ENCODE results near the gene KCNF1. TPM values are rescaled to one million over a fixed set of nuclear protein-coding genes. Genes with fewer than 3 reads are reported as not detected.
A peak's percentile ranks its signal among the peaks of the same experiment; 100 is the strongest.
"Not testable (repeated sequence)": the region's sequence is repeated elsewhere in the genome, so short reads cannot be mapped to it uniquely, and the experiment has no call there.

KCNF1 gene
- total and polyA plus RNA-seq, 2 experiments from 2014 or later, result 0.10 to 0.97 TPM

DNA sequence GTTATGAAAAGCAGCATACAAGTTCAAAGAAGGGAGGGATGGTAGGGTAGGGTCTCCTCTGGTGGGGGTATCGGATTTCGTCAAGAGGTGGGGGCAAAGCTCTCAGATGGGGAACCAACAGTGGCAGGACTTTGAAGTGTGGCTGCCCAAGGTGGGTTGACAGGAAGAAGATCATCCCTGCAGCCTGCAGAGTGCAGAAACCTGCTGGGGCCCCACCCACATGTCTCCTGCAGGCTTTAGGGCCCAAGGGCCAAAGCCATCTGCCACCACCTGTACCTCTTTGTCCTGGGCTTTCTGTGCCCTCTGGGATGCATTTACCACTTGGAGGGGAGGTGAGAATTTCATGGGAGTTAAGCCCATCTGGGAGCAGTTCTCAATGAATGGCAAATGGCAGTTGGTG lies 42.7 kb downstream of the KCNF1 start:
- no peaks in the 10 kb centered on the region for H3K36me3 ChIP-seq (ENCODE audit: low read depth)
- in situ Hi-C loops (cut with MboI), result no loop called here

DNA sequence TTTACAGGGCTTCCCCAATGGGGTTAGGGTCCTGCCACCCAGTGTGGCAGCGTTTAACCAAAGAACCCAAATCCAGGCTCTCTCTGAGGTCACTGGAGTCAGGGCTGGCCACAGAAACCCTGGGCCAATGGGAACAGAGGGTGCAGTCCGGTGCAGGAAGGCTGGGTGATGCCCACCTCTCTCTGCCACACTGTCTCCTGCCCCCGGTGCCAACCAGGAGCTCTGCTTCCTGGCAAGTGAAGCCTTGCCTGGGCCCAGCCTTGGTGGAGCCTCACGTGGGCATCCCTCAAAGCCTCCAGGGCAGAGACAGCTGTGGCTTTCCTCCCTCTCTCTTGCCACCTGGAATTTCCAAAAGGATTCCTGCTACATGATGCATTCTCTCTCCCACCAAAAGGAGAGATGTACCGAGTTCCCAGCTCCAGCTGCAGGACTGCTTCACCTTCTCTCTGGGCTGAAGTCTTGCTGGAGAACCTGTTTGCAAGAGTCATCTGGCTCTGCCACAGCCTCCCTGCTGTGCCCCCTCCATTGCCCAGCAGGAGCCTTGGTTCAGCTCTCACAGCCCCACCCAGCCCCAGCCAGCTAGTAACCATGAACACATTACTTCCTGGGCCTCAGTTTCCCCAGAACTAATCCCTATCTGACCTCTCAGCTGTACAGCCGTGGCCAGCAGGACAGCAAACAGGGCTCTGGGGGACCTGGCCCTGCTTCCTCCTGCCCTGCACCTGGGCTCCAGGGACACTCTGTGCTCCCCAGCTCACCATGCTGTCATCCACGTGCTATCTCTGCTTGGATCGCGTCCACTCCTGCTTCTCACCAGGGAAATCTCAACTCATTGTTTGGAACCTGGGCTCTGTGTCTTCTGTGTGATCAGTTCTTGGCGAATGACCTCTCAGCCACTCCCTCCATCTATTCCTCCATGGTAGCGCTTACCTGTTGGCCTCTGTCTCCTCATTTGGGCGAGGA lies 43.4 kb downstream of the KCNF1 start:
- Histone ChIP-seq H3K9me2 (ENCODE audit: insufficient read depth) (no peaks in the 10 kb centered on the region), H3K36me3 (ENCODE audit: low read depth) (no peaks in the 10 kb centered on the region), H3K9ac (no peak overlapping the region), H2AFZ (no peak overlapping the region), H3K4me2 (ENCODE audit: unreplicated experiment) (no peak overlapping the region), H3K27ac (no peak overlapping the region), H3K79me2 (ENCODE audit: insufficient read depth) (no peaks in the 10 kb centered on the region), H3K27me3 (replicated peaks; ENCODE audit: insufficient read depth) (0 out of 2 replicates have a peak, but pooled peaks cover 4% of the 10 kb centered on the region), H3K4me1 (ENCODE audit: insufficient read depth) (peaks cover 16% of the 10 kb centered on the region), H3K4me3 (no peak overlapping the region), H3K9me3 (ENCODE audit: low read depth) (no peaks in the 10 kb centered on the region), H4K20me1 (ENCODE audit: insufficient read depth) (no peaks in the 10 kb centered on the region), H3F3A (ENCODE audit: insufficient read depth) (peaks cover 10% of the 10 kb centered on the region; the same call in 1 of the 2 replicates)
- TF ChIP-seq EZH2 (IDR thresholded peaks at IDR 0.05; ENCODE audit: insufficient read depth, poor library complexity, severe bottlenecking) (no peak), EZH2phosphoT487 (IDR thresholded peaks at IDR 0.05; ENCODE audit: insufficient read depth, low read depth) (no peak)
- no peak for DNase-seq
- 62 to 67% methylated on average over 12 of the region's 12 CpGs for WGBS, 2 experiments (ENCODE audit: low coverage in 1 of 2, low lambda C conversion rate in 2 of 2, missing lambda C conversion rate in 2 of 2)
- in situ Hi-C loops (cut with MboI), result no loop called here

More for the DNA sequence above, 42.7 kb downstream of the KCNF1 start:
- Histone ChIP-seq H3K79me2 (ENCODE audit: insufficient read depth) (no peaks in the 10 kb centered on the region), H3K4me1 (ENCODE audit: insufficient read depth) (peaks cover 16% of the 10 kb centered on the region), H3K9ac (no peak overlapping the region), H3F3A (ENCODE audit: insufficient read depth) (peaks cover 10% of the 10 kb centered on the region; the same call in 1 of the 2 replicates), H2AFZ (no peak overlapping the region), H3K4me3 (no peak overlapping the region), H3K9me2 (ENCODE audit: insufficient read depth) (no peaks in the 10 kb centered on the region), H3K27me3 (replicated peaks; ENCODE audit: insufficient read depth) (0 out of 2 replicates have a peak, but pooled peaks cover 4% of the 10 kb centered on the region), H3K27ac (no peak overlapping the region), H3K9me3 (ENCODE audit: low read depth) (no peaks in the 10 kb centered on the region), H3K4me2 (ENCODE audit: unreplicated experiment) (no peak overlapping the region), H4K20me1 (ENCODE audit: insufficient read depth) (no peaks in the 10 kb centered on the region)
- no peak for DNase-seq
- TF ChIP-seq EZH2 (IDR thresholded peaks at IDR 0.05; ENCODE audit: insufficient read depth, poor library complexity, severe bottlenecking) (no peak), EZH2phosphoT487 (IDR thresholded peaks at IDR 0.05; ENCODE audit: insufficient read depth, low read depth) (no peak)
- WGBS, 2 experiments (ENCODE audit: low coverage in 1 of 2, low lambda C conversion rate in 2 of 2, missing lambda C conversion rate in 2 of 2), result 97 to 98% methylated on average over 2 of the region's 2 CpGs

DNA sequence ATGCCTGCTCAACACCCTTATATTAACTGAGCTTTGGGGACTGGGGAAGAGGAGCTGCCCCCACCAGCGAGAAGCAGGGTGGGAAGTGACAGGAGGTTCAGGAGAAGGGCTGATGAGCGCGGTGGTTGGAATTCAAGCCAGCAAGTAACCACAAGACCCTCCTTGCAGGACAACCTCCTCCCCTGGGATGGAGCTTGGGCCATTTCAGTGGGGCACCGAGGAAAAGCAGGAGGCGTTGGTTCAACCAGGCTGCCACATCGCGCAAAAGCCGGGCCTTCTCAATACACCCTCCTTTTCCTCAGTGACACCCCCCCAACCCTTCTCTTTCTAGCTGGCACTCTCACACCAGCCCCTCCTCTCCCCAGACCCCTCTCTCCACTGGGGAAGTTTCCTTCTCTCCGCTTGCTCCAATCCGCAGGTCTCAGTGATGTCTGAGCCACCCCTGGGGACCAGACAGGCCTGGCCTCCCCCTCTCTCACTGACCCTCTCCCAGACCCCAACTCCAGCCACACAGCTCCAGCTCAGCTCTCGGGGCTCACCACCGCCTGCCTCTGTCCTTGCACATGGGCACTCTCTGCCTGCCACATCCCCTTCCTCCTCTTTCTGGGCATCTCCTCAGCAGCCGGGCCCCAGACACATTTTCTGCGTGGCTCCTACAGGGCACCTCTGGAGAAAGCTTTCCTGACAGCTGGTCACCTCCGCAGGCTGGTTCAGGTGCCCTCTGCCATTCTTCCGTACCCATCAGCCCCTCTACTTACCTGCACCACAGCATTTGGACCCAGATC lies 44.5 kb downstream of the KCNF1 start:
- no peaks in the 10 kb centered on the region for H4K20me1 ChIP-seq (ENCODE audit: insufficient read depth)

DNA sequence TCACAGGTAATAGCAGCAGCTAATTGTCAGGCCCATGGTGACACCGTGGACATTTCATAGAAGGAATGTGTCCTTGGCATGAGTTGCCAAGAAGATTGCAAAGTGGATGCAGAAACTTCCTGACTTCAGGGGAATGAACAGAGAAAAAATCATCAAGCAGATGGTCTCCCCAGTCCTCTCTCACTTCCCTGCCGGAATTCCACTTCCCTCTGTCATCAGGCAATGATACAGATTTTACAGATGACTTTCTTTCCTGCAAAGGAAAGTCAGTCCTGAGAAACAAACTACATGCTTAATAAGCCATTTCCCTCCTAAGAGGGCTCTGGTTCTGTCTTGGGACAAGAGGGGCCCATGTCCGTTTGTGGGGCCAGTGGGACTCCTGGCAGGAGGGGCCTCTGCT lies 45.7 kb downstream of the KCNF1 start:
- Histone ChIP-seq H3K79me2 (ENCODE audit: insufficient read depth) (no peaks in the 10 kb centered on the region), H3K4me3 (no peak overlapping the region), H3K4me2 (ENCODE audit: unreplicated experiment) (no peak overlapping the region), H3K9me3 (ENCODE audit: low read depth) (no peaks in the 10 kb centered on the region), H3F3A (ENCODE audit: insufficient read depth) (peaks cover 10% of the 10 kb centered on the region; the same call in 1 of the 2 replicates), H3K4me1 (ENCODE audit: insufficient read depth) (peaks cover 16% of the 10 kb centered on the region), H3K27me3 (replicated peaks; ENCODE audit: insufficient read depth) (no peaks in the 10 kb centered on the region), H3K27ac (no peak overlapping the region), H2AFZ (no peak overlapping the region), H4K20me1 (ENCODE audit: insufficient read depth) (no peaks in the 10 kb centered on the region), H3K9me2 (ENCODE audit: insufficient read depth) (no peaks in the 10 kb centered on the region), H3K36me3 (ENCODE audit: low read depth) (no peaks in the 10 kb centered on the region), H3K9ac (no peak overlapping the region)
- in situ Hi-C loops (cut with MboI), result no loop called here
- peak; percentile 59 for DNase-seq
- TF ChIP-seq EZH2phosphoT487 (IDR thresholded peaks at IDR 0.05; ENCODE audit: insufficient read depth, low read depth) (no peak), EZH2 (IDR thresholded peaks at IDR 0.05; ENCODE audit: insufficient read depth, poor library complexity, severe bottlenecking) (no peak)
- 41% methylated on average over 3 of the region's 3 CpGs for WGBS, 2 experiments (ENCODE audit: low coverage in 1 of 2, low lambda C conversion rate in 2 of 2, missing lambda C conversion rate in 2 of 2)

More for the DNA sequence above, 44.5 kb downstream of the KCNF1 start:
- Histone ChIP-seq H3K9me2 (ENCODE audit: insufficient read depth) (no peaks in the 10 kb centered on the region), H3K4me1 (ENCODE audit: insufficient read depth) (peaks cover 16% of the 10 kb centered on the region), H3K4me2 (ENCODE audit: unreplicated experiment) (no peak overlapping the region), H3K27me3 (replicated peaks; ENCODE audit: insufficient read depth) (no peaks in the 10 kb centered on the region), H3K79me2 (ENCODE audit: insufficient read depth) (no peaks in the 10 kb centered on the region), H2AFZ (no peak overlapping the region), H3F3A (ENCODE audit: insufficient read depth) (peaks cover 10% of the 10 kb centered on the region; the same call in 1 of the 2 replicates), H3K9ac (no peak overlapping the region), H3K4me3 (no peak overlapping the region), H3K27ac (no peak overlapping the region), H3K36me3 (ENCODE audit: low read depth) (no peaks in the 10 kb centered on the region), H3K9me3 (ENCODE audit: low read depth) (no peaks in the 10 kb centered on the region)
- no peak for DNase-seq
- 94 to 95% methylated on average over 16 of the region's 16 CpGs for WGBS, 2 experiments (ENCODE audit: low coverage in 1 of 2, low lambda C conversion rate in 2 of 2, missing lambda C conversion rate in 2 of 2)
- no peak for TF ChIP-seq EZH2 (IDR thresholded peaks at IDR 0.05; ENCODE audit: insufficient read depth, poor library complexity, severe bottlenecking)
- no peak for TF ChIP-seq EZH2phosphoT487 (IDR thresholded peaks at IDR 0.05; ENCODE audit: insufficient read depth, low read depth)
- in situ Hi-C loops (cut with MboI), result no loop called here

DNA sequence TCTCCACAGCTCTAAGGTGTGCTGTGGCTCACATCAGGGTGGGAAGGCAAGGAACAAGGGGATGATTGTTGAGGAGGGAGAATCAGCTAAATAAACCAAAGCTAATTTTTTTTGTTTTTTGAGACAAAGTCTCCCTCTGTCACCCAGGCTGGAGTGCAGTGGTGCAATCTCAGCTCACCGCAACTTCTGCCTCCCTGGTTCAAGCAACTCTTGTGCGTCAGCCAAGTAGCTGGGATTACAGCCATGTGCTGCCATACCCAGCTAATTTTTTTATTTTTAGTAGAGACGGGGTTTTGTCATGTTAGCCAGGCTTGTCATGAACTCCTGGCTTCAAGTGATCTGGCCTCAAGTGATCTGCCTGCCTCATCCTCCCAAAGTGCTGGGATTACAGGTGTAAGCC lies 46.7 kb downstream of the KCNF1 start:
- H3K27me3 ChIP-seq (replicated peaks; ENCODE audit: insufficient read depth); in situ Hi-C loops (cut with MboI); H3K9ac ChIP-seq; H3K36me3 ChIP-seq (ENCODE audit: low read depth); H3K4me3 ChIP-seq; H2AFZ ChIP-seq; H3K27ac ChIP-seq; H3K9me3 ChIP-seq (ENCODE audit: low read depth); H3K9me2 ChIP-seq (ENCODE audit: insufficient read depth); H4K20me1 ChIP-seq (ENCODE audit: insufficient read depth); H3F3A ChIP-seq (ENCODE audit: insufficient read depth); H3K4me2 ChIP-seq (ENCODE audit: unreplicated experiment); H3K79me2 ChIP-seq (ENCODE audit: insufficient read depth): not testable (repeated sequence)
- 7 to 11% methylated on average over 3 of the region's 3 CpGs for WGBS, 2 experiments (ENCODE audit: low coverage in 1 of 2, low lambda C conversion rate in 2 of 2, missing lambda C conversion rate in 2 of 2)
- DNase-seq, result peak; percentile 73
- H3K4me1 ChIP-seq (ENCODE audit: insufficient read depth), result peaks cover 20% of the 10 kb centered on the region

Data from GM23248 (cell line).